Measurements from ENCODE around the gene RASGRP2. TPM values are rescaled to one million over a fixed set of nuclear protein-coding genes. Genes with fewer than 3 reads are reported as not detected.

RASGRP2 gene
- total RNA-seq (100 to 1,000 TPM; 679 to 682 TPM), polyA plus RNA-seq (100 to 1,000 TPM; 168 to 253 (median 185) TPM), total RNA-seq (8.0 to 850 (median 558) reads per million in 6 experiments)

GRCh38 chr11:64743591-64744543 lies at the start of gene RASGRP2:
TSS of gene RASGRP2 (minus strand) at chr11:64744142. CDS start at chr11:64742866, 1,276 bp downstream.
- H3K36me3 Mint-ChIP-seq: peaks cover 0 to 37% (median 3%) of the 10 kb centered on the region in 3 donors
- H3K4me1 Mint-ChIP-seq: peaks cover 31 to 58% (median 46%) of the 10 kb centered on the region in 4 donors
- peak within 1 kb of the TSS; percentile 89 to 100 (median 98) for H3K4me3 Mint-ChIP-seq
- peak within 1 kb of the TSS; percentile 94 to 100 (median 99) for H3K27ac Mint-ChIP-seq
- peaks cover 0 to 2% (median 0%) of the 10 kb centered on the region in 5 donors for H3K27me3 Mint-ChIP-seq
- peak; percentile 84 to 95 (median 91) for DNase-seq
- H3K9me3 Mint-ChIP-seq: peaks cover 0 to 2% (median 0%) of the 10 kb centered on the region in 9 donors
- peak; percentile 45 to 58 for ATAC-seq
- POLR2A ChIA-PET: interaction anchor here (0.6 to 45.2 kb wide), 43 partner anchors 8 to 1904 kb away, joined by 3 to 2320 read pairs (median 7); partner anchors contain the start of genes BAD, CDC42BPG, EHD1 and FAU

GRCh38 chr11:64792482-64792881 lies 48.5 kb upstream of the RASGRP2 start:
- POLR2A ChIA-PET: interaction anchor here (0.7 to 8.0 kb wide), 8 partner anchors 8 to 50 kb away, joined by 3 to 73 read pairs (median 4); partner anchors contain the start of genes MAP4K2 and SF1
- Mint-ChIP-seq H3K27ac (peak overlapping the region in 6 of 10 donors; percentile 4 to 96 (median 58)), H3K36me3 (peaks cover 0 to 41% (median 1%) of the 10 kb centered on the region in 3 donors), H3K4me3 (no peak overlapping the region), H3K9me3 (no peaks in the 10 kb centered on the region), H3K27me3 (no peaks in the 10 kb centered on the region), H3K4me1 (peaks cover 19 to 44% (median 33%) of the 10 kb centered on the region in 4 donors)
- ATAC-seq: no peak
- DNase-seq: peak in 1 of 10 donors; percentile 37

- Mint-ChIP-seq H3K27ac (no peak overlapping the region), H3K36me3 (peaks cover 0 to 39% (median 1%) of the 10 kb centered on the region in 3 donors), H3K4me3 (no peak overlapping the region), H3K9me3 (no peaks in the 10 kb centered on the region), H3K4me1 (peaks cover 19 to 43% (median 36%) of the 10 kb centered on the region in 4 donors), H3K27me3 (no peaks in the 10 kb centered on the region)
- ATAC-seq (no peak), DNase-seq (peak in 1 of 10 donors; percentile 10)
- POLR2A ChIA-PET: interaction anchor here (0.6 to 8.0 kb wide), 8 partner anchors 9 to 69 kb away, joined by 3 to 73 read pairs (median 4); partner anchors contain the start of genes MAP4K2 and SF1
Observed at GRCh38 chr11:64791781-64792291, 47.9 kb upstream of the RASGRP2 start.

GRCh38 chr11:64790205-64791095 lies 46.5 kb upstream of the RASGRP2 start:
- H3K27me3 Mint-ChIP-seq: no peaks in the 10 kb centered on the region
- peaks cover 17 to 35% (median 29%) of the 10 kb centered on the region in 4 donors for H3K4me1 Mint-ChIP-seq
- ATAC-seq (no peak), DNase-seq (peak in 1 of 10 donors; percentile 38)
- H3K27ac Mint-ChIP-seq: peak overlapping the region in 5 of 10 donors; percentile 17 to 52 (median 22)
- H3K9me3 Mint-ChIP-seq: no peaks in the 10 kb centered on the region
- H3K4me3 Mint-ChIP-seq: no peak overlapping the region
- peaks cover 0 to 26% (median 1%) of the 10 kb centered on the region in 3 donors for H3K36me3 Mint-ChIP-seq
- POLR2A ChIA-PET: interaction anchor here (2.1 to 39.5 kb wide), 4 partner anchors 11 to 39 kb away, joined by 10 to 2320 read pairs (median 48); partner anchors contain the start of genes MAP4K2, PYGM, RASGRP2 and SF1

GRCh38 chr11:64789331-64790204 lies 45.6 kb upstream of the RASGRP2 start:
- Mint-ChIP-seq H3K9me3 (no peaks in the 10 kb centered on the region), H3K27ac (no peak overlapping the region), H3K27me3 (no peaks in the 10 kb centered on the region), H3K36me3 (peaks cover 0 to 21% (median 1%) of the 10 kb centered on the region in 3 donors), H3K4me1 (peaks cover 13 to 28% (median 25%) of the 10 kb centered on the region in 4 donors), H3K4me3 (no peak overlapping the region)
- POLR2A ChIA-PET: interaction anchor here (0.8 to 39.5 kb wide), 4 partner anchors 11 to 59 kb away, joined by 3 to 2320 read pairs (median 48); partner anchors contain the start of genes MAP4K2, PYGM, RASGRP2 and SF1
- ATAC-seq: no peak
- peak in 1 of 10 donors; percentile 36 for DNase-seq

GRCh38 chr11:64788321-64789215 lies 44.6 kb upstream of the RASGRP2 start:
- no peak for ATAC-seq
- POLR2A ChIA-PET: interaction anchor here (0.8 to 39.5 kb wide), 4 partner anchors 10 to 60 kb away, joined by 3 to 2320 read pairs (median 48); partner anchors contain the start of genes MAP4K2, PYGM, RASGRP2 and SF1
- peak in 1 of 10 donors; percentile 50 for DNase-seq
- no peak overlapping the region for H3K4me3 Mint-ChIP-seq
- H3K36me3 Mint-ChIP-seq: peaks cover 0 to 21% (median 1%) of the 10 kb centered on the region in 3 donors
- H3K9me3 Mint-ChIP-seq: no peaks in the 10 kb centered on the region
- no peaks in the 10 kb centered on the region for H3K27me3 Mint-ChIP-seq
- peak overlapping the region in 1 of 10 donors; percentile 38 for H3K27ac Mint-ChIP-seq
- H3K4me1 Mint-ChIP-seq: peaks cover 4 to 18% (median 15%) of the 10 kb centered on the region in 4 donors

DNA sequence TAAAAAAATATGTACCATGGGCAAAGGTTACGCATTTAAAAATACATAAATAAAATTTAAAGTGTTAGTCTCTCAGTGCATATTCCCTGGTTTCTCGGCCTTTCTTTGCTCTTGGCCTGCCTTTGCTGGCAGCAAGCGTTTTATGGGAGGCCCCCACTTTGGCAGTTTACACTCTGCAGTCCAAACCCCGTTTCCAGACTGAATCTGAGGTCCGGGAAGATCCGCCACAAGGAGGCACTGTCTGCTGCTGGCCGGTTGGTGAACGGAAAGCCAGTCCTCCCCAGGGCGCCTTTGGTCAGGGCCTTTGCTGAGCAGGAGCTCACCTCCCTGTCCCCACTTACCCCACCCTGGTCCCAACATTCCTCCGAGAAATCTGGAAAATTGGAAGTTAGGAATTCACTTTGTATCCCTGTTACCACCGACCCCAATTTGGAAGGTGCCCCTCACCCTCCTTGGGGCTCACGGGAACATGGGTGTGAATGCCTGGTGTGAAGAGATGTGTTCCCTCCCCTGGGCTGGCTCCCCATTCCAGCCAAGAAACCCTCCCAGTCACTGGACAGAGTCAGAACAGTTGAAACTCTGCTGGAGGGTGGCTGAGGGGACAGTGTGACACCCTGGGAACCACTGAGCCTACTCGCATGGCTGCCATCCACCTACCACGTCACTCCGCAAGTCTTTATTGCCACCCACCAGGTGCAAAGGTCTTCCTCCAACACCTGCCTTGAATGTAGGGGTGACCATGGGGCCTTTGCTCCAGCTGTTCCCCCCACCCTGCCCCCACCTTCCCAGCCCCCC lies 43.8 kb upstream of the RASGRP2 start:
- peaks cover 2 to 12% (median 9%) of the 10 kb centered on the region in 4 donors for H3K4me1 Mint-ChIP-seq
- peak; percentile 88 to 92 for ATAC-seq
- POLR2A ChIA-PET: interaction anchor here (3.1 to 39.5 kb wide), 3 partner anchors 9 to 37 kb away, joined by 24 to 2320 read pairs (median 73); partner anchors contain the start of genes MAP4K2, PYGM, RASGRP2 and SF1
- DNase-seq: peak in 9 of 10 donors; percentile 41 to 81 (median 54)
- H3K36me3 Mint-ChIP-seq: peaks cover 0 to 21% (median 1%) of the 10 kb centered on the region in 3 donors
- H3K27ac Mint-ChIP-seq: peak overlapping the region in 8 of 10 donors; percentile 22 to 89 (median 81)
- no peaks in the 10 kb centered on the region for H3K27me3 Mint-ChIP-seq
- no peaks in the 10 kb centered on the region for H3K9me3 Mint-ChIP-seq
- no peak overlapping the region for H3K4me3 Mint-ChIP-seq

- peak in 1 of 10 donors; percentile 45 for DNase-seq
- Mint-ChIP-seq H3K36me3 (peaks cover 0 to 16% (median 1%) of the 10 kb centered on the region in 3 donors), H3K27ac (peak overlapping the region in 5 of 10 donors; percentile 2 to 76 (median 37)), H3K9me3 (no peaks in the 10 kb centered on the region), H3K4me1 (peaks cover 2 to 19% (median 7%) of the 10 kb centered on the region in 4 donors), H3K4me3 (no peak overlapping the region), H3K27me3 (no peaks in the 10 kb centered on the region)
- POLR2A ChIA-PET: interaction anchor here (0.8 to 39.5 kb wide), 6 partner anchors 7 to 89 kb away, joined by 3 to 2320 read pairs (median 6); partner anchors contain the start of genes MAP4K2, PYGM and RASGRP2
- no peak for ATAC-seq
Observed at GRCh38 chr11:64786308-64786707, 42.4 kb upstream of the RASGRP2 start.

All from naive thymus-derived CD8-positive, alpha-beta T cell (primary cell).